CD4-positive, CD25-positive, alpha-beta regulatory T cell (primary cell): ENCODE measurements around the gene PPP2R5B. TPM values are rescaled to one million over a fixed set of nuclear protein-coding genes. Genes with fewer than 3 reads are reported as not detected.

Experiments used
- ATAC-seq, 2 donors: fragments of 150-1000 bp; cut with Tn5 transposase; one replicate each; pipeline ENCODE4 v1.10.0; 2021; ENCODE audit warnings: low read depth in 2 of 2, moderate number of reproducible peaks in 2 of 2, moderate library complexity in 1 of 2
- DNase-seq, 3 donors: peaks; one replicate each; pipeline versions ENCODE4 v3.0.0 to v3.0.0-alpha.2; 2012 to 2022; ENCODE audit warnings: mixed read lengths in 1 of 3
- H3K27ac ChIP-seq: one replicate; pipeline ENCODE4 v1.7.0; 2013; ENCODE audit warnings: mild to moderate bottlenecking, low read length; ENCODE audit not compliant: insufficient read depth, poor library complexity, severe bottlenecking
- H3K27me3 ChIP-seq: one replicate; pipeline ENCODE4 v1.7.0; 2013; ENCODE audit warnings: low read length; ENCODE audit not compliant: control insufficient read depth, insufficient read depth
- H3K36me3 ChIP-seq: one replicate; pipeline ENCODE4 v1.7.0; 2013; ENCODE audit warnings: mild to moderate bottlenecking, low read length, moderate library complexity; ENCODE audit not compliant: control insufficient read depth, insufficient read depth
- H3K4me1 ChIP-seq: 2 replicates; pipeline ENCODE4 v1.7.0; 2013; ENCODE audit warnings: mild to moderate bottlenecking, low read length; ENCODE audit not compliant: insufficient read depth, control insufficient read depth, poor library complexity, severe bottlenecking
- H3K4me3 ChIP-seq: one replicate; pipeline ENCODE4 v1.7.0; 2013; ENCODE audit warnings: low read depth, mild to moderate bottlenecking, low read length, moderate library complexity
- H3K9me3 ChIP-seq, 2 experiments: 1 replicate in 1 of 2; 2 replicates in 1 of 2; pipeline ENCODE4 v1.7.0; 2013; ENCODE audit warnings: low read length in 2 of 2, mild to moderate bottlenecking in 1 of 2, moderate library complexity in 1 of 2; ENCODE audit not compliant: control insufficient read depth in 2 of 2
- H3K27ac Mint-ChIP-seq, 3 donors: one replicate each; pipeline ENCODE4 v1.8.0; 2020 to 2022; ENCODE audit warnings: mild to moderate bottlenecking in 3 of 3, mixed read lengths in 3 of 3, moderate library complexity in 2 of 3
- H3K27me3 Mint-ChIP-seq: one replicate; pipeline ENCODE4 v1.8.0; 2022; ENCODE audit warnings: mild to moderate bottlenecking, mixed read lengths
- H3K36me3 Mint-ChIP-seq: one replicate; pipeline ENCODE4 v1.8.0; 2020; ENCODE audit warnings: mixed read lengths
- H3K4me1 Mint-ChIP-seq, 4 donors: one replicate each; pipeline ENCODE4 v1.8.0; 2020 to 2022; ENCODE audit warnings: mixed read lengths in 4 of 4, mild to moderate bottlenecking in 1 of 4
- H3K4me3 Mint-ChIP-seq, 4 donors: one replicate each; pipeline ENCODE4 v1.8.0; 2020 to 2022; ENCODE audit warnings: mild to moderate bottlenecking in 4 of 4, mixed read lengths in 4 of 4, moderate library complexity in 3 of 4
- H3K9me3 Mint-ChIP-seq, 7 donors: one replicate each; pipeline ENCODE4 v1.8.0; 2020 to 2022; ENCODE audit warnings: mixed read lengths in 7 of 7, mild to moderate bottlenecking in 3 of 7, moderate library complexity in 2 of 7
- polyA plus RNA-seq, 4 donors: library from polyadenylated mRNA; unstranded; fragments of 300-500 nt; fragmentation: Illumina TruSeq; gene quantifications; one replicate each; pipeline ENCODE4 v1.2.3, GENCODE V29; 2021
- total RNA-seq: library from RNA; stranded (reverse); gene quantifications from one replicate; pipeline ENCODE4 v1.2.3, GENCODE V29; 2022

PPP2R5B gene
- total and polyA plus RNA-seq, 5 donors from 2014 or later, result 3.6 to 34.5 (median 3.9) TPM

- peaks cover 5 to 34% (median 20%) of the 10 kb centered on the region in 4 donors for H3K4me1 Mint-ChIP-seq
- H3K27me3 ChIP-seq, result no peaks in the 10 kb centered on the region
- no peaks in the 10 kb centered on the region for H3K27me3 Mint-ChIP-seq
- peak overlapping the region in 1 of 3 donors; percentile 55 for H3K27ac Mint-ChIP-seq
- H3K9me3 Mint-ChIP-seq, result no peaks in the 10 kb centered on the region
- no peak overlapping the region for H3K27ac ChIP-seq
- peaks cover 27% of the 10 kb centered on the region for H3K4me1 ChIP-seq
- H3K36me3 ChIP-seq, result peaks cover 44% of the 10 kb centered on the region
- no peak for ATAC-seq
- no peak for DNase-seq
- H3K4me3 Mint-ChIP-seq, result peak overlapping the region in 2 of 4 donors; percentile 32 to 65
- H3K9me3 ChIP-seq, result no peaks in the 10 kb centered on the region
- peaks cover 11% of the 10 kb centered on the region for H3K36me3 Mint-ChIP-seq
- no peak overlapping the region for H3K4me3 ChIP-seq
Measured at GRCh38 chr11:64913171-64913727, 11.2 kb upstream of the PPP2R5B start.

GRCh38 chr11:64914123-64914522 lies 10.4 kb upstream of the PPP2R5B start:
- Histone ChIP-seq H3K4me1 (peaks cover 27% of the 10 kb centered on the region), H3K36me3 (peaks cover 41% of the 10 kb centered on the region), H3K9me3 (no peaks in the 10 kb centered on the region), H3K27ac (no peak overlapping the region), H3K4me3 (no peak overlapping the region), H3K27me3 (no peaks in the 10 kb centered on the region)
- ATAC-seq (no peak), DNase-seq (no peak)
- H3K36me3 Mint-ChIP-seq, result peaks cover 11% of the 10 kb centered on the region
- peak overlapping the region in 1 of 3 donors; percentile 78 for H3K27ac Mint-ChIP-seq
- no peaks in the 10 kb centered on the region for H3K9me3 Mint-ChIP-seq
- H3K4me3 Mint-ChIP-seq, result peak overlapping the region in 2 of 4 donors; percentile 78 to 80
- no peaks in the 10 kb centered on the region for H3K27me3 Mint-ChIP-seq
- peaks cover 5 to 34% (median 20%) of the 10 kb centered on the region in 4 donors for H3K4me1 Mint-ChIP-seq

- no peak overlapping the region for H3K4me3 ChIP-seq
- peak overlapping the region in 2 of 3 donors; percentile 95 to 97 for H3K27ac Mint-ChIP-seq
Measured at GRCh38 chr11:64915376-64915887, 9.1 kb upstream of the PPP2R5B start.

GRCh38 chr11:64916040-64916774 lies 8.3 kb upstream of the PPP2R5B start:
- no peak for ATAC-seq
- H3K9me3 Mint-ChIP-seq, result no peaks in the 10 kb centered on the region

More at GRCh38 chr11:64915376-64915887, 9.1 kb upstream of the PPP2R5B start:
- Mint-ChIP-seq H3K4me3 (peak overlapping the region; percentile 92 to 93 (median 92)), H3K4me1 (peaks cover 5 to 34% (median 20%) of the 10 kb centered on the region in 4 donors), H3K9me3 (no peaks in the 10 kb centered on the region), H3K36me3 (peaks cover 11% of the 10 kb centered on the region), H3K27me3 (no peaks in the 10 kb centered on the region)
- no peaks in the 10 kb centered on the region for H3K27me3 ChIP-seq
- ATAC-seq (no peak), DNase-seq (no peak)
- H3K36me3 ChIP-seq, result peaks cover 31% of the 10 kb centered on the region
- H3K27ac ChIP-seq, result peak overlapping the region; percentile 73
- no peaks in the 10 kb centered on the region for H3K9me3 ChIP-seq
- peaks cover 27% of the 10 kb centered on the region for H3K4me1 ChIP-seq

GRCh38 chr11:64916775-64917662 lies 7.5 kb upstream of the PPP2R5B start, which contains the start of gene ATG2A:
Gene ATG2A, minus strand, starts transcription at chr11:64917209. Its CDS starts 74 bp downstream, at chr11:64917135.
- Mint-ChIP-seq H3K27ac (peak within 1 kb of the TSS; percentile 93 to 97 (median 95)), H3K36me3 (peaks cover 3% of the 10 kb centered on the region), H3K4me1 (peaks cover 5 to 36% (median 20%) of the 10 kb centered on the region in 4 donors), H3K27me3 (no peaks in the 10 kb centered on the region), H3K4me3 (peak within 1 kb of the TSS; percentile 92 to 93 (median 92)), H3K9me3 (no peaks in the 10 kb centered on the region)
- Histone ChIP-seq H3K9me3 (no peaks in the 10 kb centered on the region), H3K27me3 (no peaks in the 10 kb centered on the region), H3K36me3 (peaks cover 18% of the 10 kb centered on the region), H3K27ac (peak within 1 kb of the TSS; percentile 73), H3K4me1 (peaks cover 27% of the 10 kb centered on the region), H3K4me3 (peak within 1 kb of the TSS; percentile 83)
- DNase-seq, result peak; percentile 98 to 99 (median 98)
- peak; percentile 97 for ATAC-seq

More at GRCh38 chr11:64916040-64916774, 8.3 kb upstream of the PPP2R5B start:
- Histone ChIP-seq H3K4me1 (peaks cover 27% of the 10 kb centered on the region), H3K27ac (peak overlapping the region; percentile 73), H3K36me3 (peaks cover 25% of the 10 kb centered on the region), H3K4me3 (peak overlapping the region; percentile 83), H3K9me3 (no peaks in the 10 kb centered on the region), H3K27me3 (no peaks in the 10 kb centered on the region)
- peak overlapping the region; percentile 80 to 97 (median 95) for H3K27ac Mint-ChIP-seq
- DNase-seq, result peak; percentile 45 to 66 (median 48)
- peaks cover 5 to 34% (median 20%) of the 10 kb centered on the region in 4 donors for H3K4me1 Mint-ChIP-seq
- H3K36me3 Mint-ChIP-seq, result peaks cover 10% of the 10 kb centered on the region
- H3K27me3 Mint-ChIP-seq, result no peaks in the 10 kb centered on the region
- peak overlapping the region; percentile 92 to 93 (median 92) for H3K4me3 Mint-ChIP-seq

GRCh38 chr11:64917663-64917995 lies 6.9 kb upstream of the PPP2R5B start:
- H3K27ac ChIP-seq, result peak overlapping the region; percentile 69
- peaks cover 27% of the 10 kb centered on the region for H3K4me1 ChIP-seq
- H3K4me3 ChIP-seq, result peak overlapping the region; percentile 77
- H3K36me3 ChIP-seq, result peaks cover 14% of the 10 kb centered on the region
- no peaks in the 10 kb centered on the region for H3K9me3 Mint-ChIP-seq
- H3K4me1 Mint-ChIP-seq, result peaks cover 5 to 36% (median 20%) of the 10 kb centered on the region in 4 donors
- peak overlapping the region; percentile 93 to 97 (median 95) for H3K27ac Mint-ChIP-seq
- ATAC-seq (no peak), DNase-seq (no peak)
- H3K4me3 Mint-ChIP-seq, result peak overlapping the region; percentile 92 to 93 (median 92)
- H3K9me3 ChIP-seq, result no peaks in the 10 kb centered on the region
- no peaks in the 10 kb centered on the region for H3K27me3 Mint-ChIP-seq
- no peaks in the 10 kb centered on the region for H3K27me3 ChIP-seq
- peaks cover 3% of the 10 kb centered on the region for H3K36me3 Mint-ChIP-seq

GRCh38 chr11:64918017-64918416 lies 6.5 kb upstream of the PPP2R5B start:
- ATAC-seq (no peak), DNase-seq (peak in 1 of 3 donors; percentile 28)
- Histone ChIP-seq H3K36me3 (peaks cover 10% of the 10 kb centered on the region), H3K4me3 (peak overlapping the region; percentile 77), H3K9me3 (no peaks in the 10 kb centered on the region), H3K4me1 (peaks cover 27% of the 10 kb centered on the region), H3K27me3 (no peaks in the 10 kb centered on the region), H3K27ac (peak overlapping the region; percentile 69)
- Mint-ChIP-seq H3K27me3 (no peaks in the 10 kb centered on the region), H3K27ac (peak overlapping the region; percentile 93 to 97 (median 95)), H3K36me3 (peaks cover 3% of the 10 kb centered on the region), H3K9me3 (no peaks in the 10 kb centered on the region), H3K4me3 (peak overlapping the region; percentile 92 to 93 (median 92)), H3K4me1 (peaks cover 5 to 36% (median 20%) of the 10 kb centered on the region in 4 donors)
